Mesenteric fat pad (tissue), 1 donor: Measurements from ENCODE around the gene S1PR3. TPM values are rescaled to one million over a fixed set of nuclear protein-coding genes. Genes with fewer than 3 reads are reported as not detected.

Source experiments
- DNase-seq: peaks from one replicate; pipeline ENCODE4 v3.0.0-alpha.2; 2020; ENCODE audit warnings: low spot score
- total RNA-seq: library from RNA; stranded (reverse); fragmentation: NEBNext Ultra II Directional; extraction: Animal tissue kit (Norgen Biotek cat#: 25700); gene quantifications from one replicate; pipeline ENCODE4 v1.2.1, GENCODE V29; 2021
- donor health status: DM: yes; HTN: yes; CAD: no.

The S1PR3 gene
- total RNA-seq, 1 donor from 2014 or later = 13.9 TPM

GRCh38 chr9:88968799-88969198, 22.5 kb upstream of the S1PR3 start:
- DNase-seq = no peak

GRCh38 chr9:88969646-88970373, 21.5 kb upstream of the S1PR3 start:
- no peak for DNase-seq

GRCh38 chr9:88971131-88971960, 19.9 kb upstream of the S1PR3 start:
- no peak for DNase-seq

GRCh38 chr9:88972401-88972800, 18.9 kb upstream of the S1PR3 start:
- no peak for DNase-seq

- peak; percentile 53 for DNase-seq
Observed at GRCh38 chr9:88973281-88974045, 17.8 kb upstream of the S1PR3 start.

GRCh38 chr9:88974641-88975040, 16.6 kb upstream of the S1PR3 start:
- peak; percentile 35 for DNase-seq

GRCh38 chr9:88975966-88976889, 15.0 kb upstream of the S1PR3 start:
- DNase-seq = peak; percentile 30

- peak; percentile 20 for DNase-seq
Observed at GRCh38 chr9:88976890-88977257, 14.4 kb upstream of the S1PR3 start.

GRCh38 chr9:88978034-88978433, 13.2 kb upstream of the S1PR3 start:
- DNase-seq = no peak

- peak; percentile 28 for DNase-seq
Observed at GRCh38 chr9:88979021-88979420, 12.2 kb upstream of the S1PR3 start.

- DNase-seq = peak; percentile 26
Observed at GRCh38 chr9:88979791-88980190, 11.5 kb upstream of the S1PR3 start.

GRCh38 chr9:88980740-88981203, 10.5 kb upstream of the S1PR3 start:
- DNase-seq = no peak

- DNase-seq = peak; percentile 49
Observed at GRCh38 chr9:88983865-88984542, 7.3 kb upstream of the S1PR3 start.

- peak; percentile 18 for DNase-seq
Observed at GRCh38 chr9:88984543-88984883, 6.8 kb upstream of the S1PR3 start.

- no peak for DNase-seq
Observed at GRCh38 chr9:88985616-88986015, 5.7 kb upstream of the S1PR3 start.

- no peak for DNase-seq
Observed at GRCh38 chr9:88986776-88987175, 4.5 kb upstream of the S1PR3 start.

- DNase-seq = no peak
Observed at GRCh38 chr9:88987661-88988060, 3.6 kb upstream of the S1PR3 start.

GRCh38 chr9:88988796-88989641, 2.2 kb upstream of the S1PR3 start:
- no peak for DNase-seq

GRCh38 chr9:88990041-88990728, 1.1 kb upstream of the S1PR3 start:
- DNase-seq = peak; percentile 78
